Osteocyte (in vitro differentiated cells): ENCODE measurements around the gene TATDN3. TPM values are rescaled to one million over a fixed set of nuclear protein-coding genes. Genes with fewer than 3 reads are reported as not detected.

Source experiments
- DNase-seq: peaks from one replicate; pipeline ENCODE4 v3.0.0; 2021; ENCODE audit warnings: mixed read lengths; ENCODE audit not compliant: unreplicated experiment; ENCODE audit errors: extremely low spot score
- H3K27ac Mint-ChIP-seq: one replicate; pipeline ENCODE4 v1.8.0; 2021; ENCODE audit warnings: mild to moderate bottlenecking, mixed read lengths; ENCODE audit not compliant: unreplicated experiment
- H3K27me3 Mint-ChIP-seq: one replicate; pipeline ENCODE4 v1.8.0; 2021; ENCODE audit warnings: mixed read lengths; ENCODE audit not compliant: unreplicated experiment
- H3K36me3 Mint-ChIP-seq: one replicate; pipeline ENCODE4 v1.8.0; 2021; ENCODE audit warnings: mixed read lengths; ENCODE audit not compliant: unreplicated experiment
- H3K4me1 Mint-ChIP-seq: one replicate; pipeline ENCODE4 v1.8.0; 2021; ENCODE audit warnings: mixed read lengths; ENCODE audit not compliant: unreplicated experiment
- H3K4me3 Mint-ChIP-seq: one replicate; pipeline ENCODE4 v1.8.0; 2021; ENCODE audit warnings: mild to moderate bottlenecking, moderate library complexity, mixed read lengths; ENCODE audit not compliant: unreplicated experiment
- H3K9me3 Mint-ChIP-seq: one replicate; pipeline ENCODE4 v1.8.0; 2021; ENCODE audit warnings: mixed read lengths; ENCODE audit not compliant: unreplicated experiment
- total RNA-seq: library from RNA; stranded (reverse); gene quantifications from 2 replicates; pipeline ENCODE4 v1.2.1, GENCODE V29; 2021
- TF ChIP-seq, protein P1 (sequence below): fragments of 200-600 bp; sonication (generic); IDR thresholded peaks from 2 replicates; pipeline ENCODE4 v1.5.0; 2021; ENCODE audit warnings: antibody characterized with exemption, mild to moderate bottlenecking, moderate library complexity

The TATDN3 gene
- total RNA-seq, 1 donor from 2014 or later: 15.6 TPM

GRCh38 chr1:212820969-212821368 lies 29.3 kb downstream of the TATDN3 start:
- no peak overlapping the region for H3K27ac Mint-ChIP-seq
- TF ChIP-seq, protein P1, sequence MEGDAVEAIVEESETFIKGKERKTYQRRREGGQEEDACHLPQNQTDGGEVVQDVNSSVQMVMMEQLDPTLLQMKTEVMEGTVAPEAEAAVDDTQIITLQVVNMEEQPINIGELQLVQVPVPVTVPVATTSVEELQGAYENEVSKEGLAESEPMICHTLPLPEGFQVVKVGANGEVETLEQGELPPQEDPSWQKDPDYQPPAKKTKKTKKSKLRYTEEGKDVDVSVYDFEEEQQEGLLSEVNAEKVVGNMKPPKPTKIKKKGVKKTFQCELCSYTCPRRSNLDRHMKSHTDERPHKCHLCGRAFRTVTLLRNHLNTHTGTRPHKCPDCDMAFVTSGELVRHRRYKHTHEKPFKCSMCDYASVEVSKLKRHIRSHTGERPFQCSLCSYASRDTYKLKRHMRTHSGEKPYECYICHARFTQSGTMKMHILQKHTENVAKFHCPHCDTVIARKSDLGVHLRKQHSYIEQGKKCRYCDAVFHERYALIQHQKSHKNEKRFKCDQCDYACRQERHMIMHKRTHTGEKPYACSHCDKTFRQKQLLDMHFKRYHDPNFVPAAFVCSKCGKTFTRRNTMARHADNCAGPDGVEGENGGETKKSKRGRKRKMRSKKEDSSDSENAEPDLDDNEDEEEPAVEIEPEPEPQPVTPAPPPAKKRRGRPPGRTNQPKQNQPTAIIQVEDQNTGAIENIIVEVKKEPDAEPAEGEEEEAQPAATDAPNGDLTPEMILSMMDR: no peak
- no peak for DNase-seq
- H3K4me3 Mint-ChIP-seq: no peak overlapping the region
- no peaks in the 10 kb centered on the region for H3K4me1 Mint-ChIP-seq
- peaks cover 9% of the 10 kb centered on the region for H3K9me3 Mint-ChIP-seq
- no peaks in the 10 kb centered on the region for H3K27me3 Mint-ChIP-seq
- peaks cover 2% of the 10 kb centered on the region for H3K36me3 Mint-ChIP-seq

DNA sequence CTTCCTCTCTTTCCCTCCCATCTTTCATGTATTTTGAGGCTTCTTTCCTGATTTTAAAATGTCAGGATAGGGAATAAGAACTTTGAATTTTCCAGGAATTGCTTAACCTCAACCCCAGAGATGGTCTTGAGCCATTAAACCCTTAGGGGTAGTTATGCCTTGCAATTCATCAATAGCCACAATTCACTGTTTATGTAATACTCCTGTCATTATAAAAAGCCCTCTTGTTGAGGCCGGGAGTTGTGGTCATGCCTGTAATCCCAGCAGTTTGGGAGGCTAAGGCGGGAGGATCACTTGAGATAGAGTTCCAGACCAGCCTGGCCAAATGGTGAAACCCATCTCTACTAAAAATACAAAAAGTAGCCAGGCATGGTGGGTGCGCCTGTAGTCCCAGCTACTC lies 31.3 kb downstream of the TATDN3 start:
- TF ChIP-seq, protein P1: no peak
- Mint-ChIP-seq H3K4me1 (no peaks in the 10 kb centered on the region), H3K27me3 (peaks cover 3% of the 10 kb centered on the region), H3K9me3 (peaks cover 12% of the 10 kb centered on the region), H3K4me3 (no peak overlapping the region), H3K36me3 (peaks cover 4% of the 10 kb centered on the region), H3K27ac (no peak overlapping the region)
- DNase-seq: no peak

- H3K4me1 Mint-ChIP-seq: no peaks in the 10 kb centered on the region
- H3K36me3 Mint-ChIP-seq: peaks cover 4% of the 10 kb centered on the region
- no peak overlapping the region for H3K4me3 Mint-ChIP-seq
- H3K27ac Mint-ChIP-seq: no peak overlapping the region
- TF ChIP-seq, protein P1: no peak
- peak; percentile 76 for DNase-seq
- H3K27me3 Mint-ChIP-seq: peaks cover 3% of the 10 kb centered on the region
- H3K9me3 Mint-ChIP-seq: peaks cover 12% of the 10 kb centered on the region
Observed at GRCh38 chr1:212824201-212824600, 32.5 kb downstream of the TATDN3 start.

DNA sequence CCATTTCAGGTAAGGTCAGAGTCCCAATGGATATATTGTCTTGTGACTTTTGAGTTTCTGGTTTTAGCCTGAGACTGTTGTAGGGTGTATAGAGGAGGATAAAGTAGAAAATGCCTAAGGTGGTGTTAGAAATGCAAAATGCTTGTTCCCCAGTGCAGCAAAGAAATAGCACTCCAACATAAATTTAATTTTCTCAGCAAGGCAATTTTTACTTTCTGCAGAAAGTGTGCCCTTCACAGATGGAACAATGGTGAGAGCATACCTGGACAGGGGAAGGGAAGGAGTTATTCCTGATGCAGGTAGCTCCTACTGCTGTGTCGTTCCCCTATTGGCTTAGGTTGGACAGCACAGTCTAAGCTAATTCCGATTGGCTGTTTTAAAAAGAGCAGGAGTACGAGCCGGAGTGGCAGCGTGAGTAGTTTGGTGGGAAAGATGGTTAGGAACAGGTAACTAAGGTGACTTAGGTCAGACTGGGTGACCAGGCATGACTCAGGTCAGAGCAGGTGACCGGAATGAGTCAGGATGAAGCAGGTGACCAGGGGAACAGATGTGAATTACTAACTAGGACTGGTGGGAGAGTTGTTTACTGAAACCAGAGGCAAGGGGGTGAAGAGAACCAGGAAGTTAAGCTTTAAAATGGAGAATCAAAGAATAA lies 34.2 kb downstream of the TATDN3 start:
- peaks cover 4% of the 10 kb centered on the region for H3K36me3 Mint-ChIP-seq
- no peaks in the 10 kb centered on the region for H3K4me1 Mint-ChIP-seq
- peaks cover 3% of the 10 kb centered on the region for H3K27me3 Mint-ChIP-seq
- TF ChIP-seq, protein P1: no peak
- peak; percentile 48 for DNase-seq
- H3K27ac Mint-ChIP-seq: no peak overlapping the region
- no peak overlapping the region for H3K4me3 Mint-ChIP-seq
- H3K9me3 Mint-ChIP-seq: peaks cover 12% of the 10 kb centered on the region

GRCh38 chr1:212827171-212827776 lies 35.6 kb downstream of the TATDN3 start:
- no peaks in the 10 kb centered on the region for H3K4me1 Mint-ChIP-seq
- TF ChIP-seq, protein P1: no peak
- H3K4me3 Mint-ChIP-seq: no peak overlapping the region
- H3K27me3 Mint-ChIP-seq: peaks cover 3% of the 10 kb centered on the region
- peaks cover 12% of the 10 kb centered on the region for H3K9me3 Mint-ChIP-seq
- H3K27ac Mint-ChIP-seq: no peak overlapping the region
- DNase-seq: peak; percentile 54
- peaks cover 4% of the 10 kb centered on the region for H3K36me3 Mint-ChIP-seq
